Nephron (organoid): ENCODE data around the gene SPRED1.

Source experiments
- H3K27ac Mint-ChIP-seq, 3 experiments: 2 replicates each; pipeline ENCODE4 v1.8.0; 2020; ENCODE audit warnings: mixed read lengths in 3 of 3, mild to moderate bottlenecking in 2 of 3, moderate library complexity in 1 of 3
- H3K27me3 Mint-ChIP-seq: 2 replicates; pipeline ENCODE4 v1.8.0; 2021; ENCODE audit warnings: low read depth, mild to moderate bottlenecking, moderate library complexity, mixed read lengths
- H3K36me3 Mint-ChIP-seq: 2 replicates; pipeline ENCODE4 v1.8.0; 2020; ENCODE audit warnings: low read depth, mixed read lengths
- H3K4me1 Mint-ChIP-seq: 2 replicates; pipeline ENCODE4 v1.8.0; 2020; ENCODE audit warnings: mixed read lengths
- H3K4me3 Mint-ChIP-seq, 3 experiments: 2 replicates each; pipeline ENCODE4 v1.8.0; 2020; ENCODE audit warnings: mild to moderate bottlenecking in 3 of 3, mixed read lengths in 3 of 3, moderate library complexity in 2 of 3
- H3K9me3 Mint-ChIP-seq: 2 replicates; pipeline ENCODE4 v1.8.0; 2020; ENCODE audit warnings: mixed read lengths
- TF ChIP-seq, protein P1 (sequence below), 3 experiments: fragments of 200-600 bp; sonication (generic); IDR thresholded peaks; one replicate each; pipeline ENCODE4 v1.5.0; 2021; ENCODE audit warnings: antibody characterized with exemption in 3 of 3; ENCODE audit not compliant: unreplicated experiment in 3 of 3

Gene SPRED1

DNA sequence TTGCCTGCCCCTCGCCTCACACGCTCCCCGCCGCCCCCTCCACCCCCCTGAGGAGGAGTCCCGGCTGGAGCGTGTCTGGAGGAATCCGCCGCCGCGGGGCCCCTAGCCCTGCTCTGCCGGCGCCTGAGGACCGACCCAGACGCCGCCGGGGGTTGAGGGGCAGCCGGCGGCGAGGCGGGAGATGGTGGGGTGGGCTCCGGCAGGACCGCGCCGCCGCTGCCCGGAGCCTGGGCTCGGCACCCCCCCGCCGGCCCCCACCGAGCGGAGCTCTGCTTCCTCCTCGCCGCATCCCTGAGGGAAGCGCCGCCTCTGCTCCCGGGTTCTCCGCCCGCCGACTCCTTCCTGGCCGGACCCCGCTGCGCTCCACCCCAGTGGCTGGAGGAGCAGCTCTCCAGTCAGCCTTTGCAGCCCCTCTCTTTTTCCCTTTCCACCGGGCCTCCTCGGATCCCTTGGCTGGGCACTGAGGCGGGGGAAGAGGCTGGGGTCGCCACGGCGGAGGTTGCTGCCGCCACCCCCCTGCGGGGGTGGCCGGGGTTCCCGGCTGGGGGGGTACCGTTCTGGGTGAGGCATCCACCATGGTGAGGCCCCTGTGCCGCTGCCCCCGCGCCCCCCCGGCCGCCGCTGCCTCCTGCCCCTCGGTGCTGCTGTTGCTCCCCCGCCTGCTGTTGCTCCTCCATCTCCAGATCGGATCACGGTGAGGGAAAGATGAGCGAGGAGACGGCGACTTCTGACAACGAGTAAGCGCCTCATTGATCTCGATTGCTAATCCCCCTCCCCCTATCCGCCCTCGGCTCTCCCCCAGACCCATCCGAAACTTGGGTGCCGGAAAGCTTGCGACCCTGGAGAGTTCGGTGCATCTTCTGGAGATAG lies at the start of gene SPRED1:
TSS of gene SPRED1 (plus strand) at position 356 of the 870 bp plus-strand sequence. CDS start at position 706, 350 bp downstream.
- Mint-ChIP-seq H3K9me3 (no peaks in the 10 kb centered on the region), H3K4me1 (peaks cover 54% of the 10 kb centered on the region), H3K36me3 (no peaks in the 10 kb centered on the region), H3K27ac (peak within 1 kb of the TSS; percentile 97 to 99 (median 98)), H3K27me3 (peaks cover 8% of the 10 kb centered on the region), H3K4me3 (peak within 1 kb of the TSS; percentile 87 to 100 (median 99))
- TF ChIP-seq, protein P1, sequence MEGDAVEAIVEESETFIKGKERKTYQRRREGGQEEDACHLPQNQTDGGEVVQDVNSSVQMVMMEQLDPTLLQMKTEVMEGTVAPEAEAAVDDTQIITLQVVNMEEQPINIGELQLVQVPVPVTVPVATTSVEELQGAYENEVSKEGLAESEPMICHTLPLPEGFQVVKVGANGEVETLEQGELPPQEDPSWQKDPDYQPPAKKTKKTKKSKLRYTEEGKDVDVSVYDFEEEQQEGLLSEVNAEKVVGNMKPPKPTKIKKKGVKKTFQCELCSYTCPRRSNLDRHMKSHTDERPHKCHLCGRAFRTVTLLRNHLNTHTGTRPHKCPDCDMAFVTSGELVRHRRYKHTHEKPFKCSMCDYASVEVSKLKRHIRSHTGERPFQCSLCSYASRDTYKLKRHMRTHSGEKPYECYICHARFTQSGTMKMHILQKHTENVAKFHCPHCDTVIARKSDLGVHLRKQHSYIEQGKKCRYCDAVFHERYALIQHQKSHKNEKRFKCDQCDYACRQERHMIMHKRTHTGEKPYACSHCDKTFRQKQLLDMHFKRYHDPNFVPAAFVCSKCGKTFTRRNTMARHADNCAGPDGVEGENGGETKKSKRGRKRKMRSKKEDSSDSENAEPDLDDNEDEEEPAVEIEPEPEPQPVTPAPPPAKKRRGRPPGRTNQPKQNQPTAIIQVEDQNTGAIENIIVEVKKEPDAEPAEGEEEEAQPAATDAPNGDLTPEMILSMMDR (IDR thresholded peaks at IDR 0.05; ENCODE audit: unreplicated experiment in 3 of 3), result no peak

DNA sequence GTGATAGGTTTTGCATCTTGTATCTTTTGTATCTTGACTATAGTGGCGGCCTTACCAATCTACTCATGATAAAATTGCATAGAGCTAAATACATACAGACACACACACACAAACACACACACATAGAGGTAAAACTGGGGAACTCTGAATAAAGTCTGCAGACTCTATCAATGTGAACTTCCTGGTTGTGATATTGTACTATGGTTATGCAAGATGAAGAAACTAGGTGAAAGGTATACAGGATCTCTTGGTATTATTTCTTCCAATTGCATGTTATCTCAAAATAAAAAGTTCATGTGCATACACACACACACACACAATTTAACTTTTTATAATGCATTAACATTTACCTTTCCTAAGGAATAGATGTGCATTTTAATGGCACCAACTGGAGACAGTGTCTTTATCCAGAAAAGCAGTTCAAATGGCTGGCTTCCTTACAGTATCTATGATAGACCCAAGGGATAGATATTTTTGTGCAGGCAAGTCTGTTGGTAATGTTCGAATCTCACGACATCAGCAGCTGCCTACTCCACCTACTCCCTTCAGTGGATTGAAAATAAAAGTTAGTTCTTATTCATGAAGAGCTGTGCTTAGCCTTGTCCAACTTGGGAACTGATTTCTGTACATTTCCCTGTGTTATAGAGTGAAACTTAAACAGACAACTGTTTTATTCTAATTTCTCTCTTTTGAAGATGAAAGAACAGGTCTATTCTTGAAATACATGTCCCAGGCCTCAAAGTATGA lies 46.9 kb upstream of the SPRED1 start:
- Mint-ChIP-seq H3K4me1 (peaks cover 42% of the 10 kb centered on the region), H3K36me3 (no peaks in the 10 kb centered on the region), H3K27me3 (no peaks in the 10 kb centered on the region), H3K9me3 (peaks cover 2% of the 10 kb centered on the region), H3K27ac (no peak overlapping the region), H3K4me3 (no peak overlapping the region)
- TF ChIP-seq, protein P1 (IDR thresholded peaks at IDR 0.05; ENCODE audit: unreplicated experiment in 3 of 3), result no peak

DNA sequence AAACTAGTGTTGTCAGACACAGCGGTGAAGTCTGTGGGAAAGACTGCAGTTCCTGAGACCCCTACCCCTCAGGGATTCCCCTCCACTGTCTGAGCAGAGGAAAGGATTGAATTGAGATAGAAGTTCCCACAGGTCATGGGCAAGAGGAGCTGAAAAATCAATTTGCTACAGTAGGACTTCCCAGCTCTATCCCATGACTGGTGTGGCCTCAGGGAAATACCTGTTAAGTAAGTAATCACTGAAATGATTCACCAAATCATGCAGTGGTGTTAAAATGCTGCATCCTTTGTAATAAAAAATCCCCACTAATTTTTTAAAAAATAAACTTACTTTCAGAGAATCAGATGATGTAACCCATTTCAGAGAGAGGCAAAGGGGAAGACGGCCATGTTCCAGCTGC lies 45.0 kb upstream of the SPRED1 start:
- H3K27me3 Mint-ChIP-seq, result no peaks in the 10 kb centered on the region
- peaks cover 2% of the 10 kb centered on the region for H3K9me3 Mint-ChIP-seq
- H3K36me3 Mint-ChIP-seq, result no peaks in the 10 kb centered on the region
- H3K4me1 Mint-ChIP-seq, result peaks cover 29% of the 10 kb centered on the region
- H3K4me3 Mint-ChIP-seq, result no peak overlapping the region
- peak overlapping the region in 1 of 3 experiments; percentile 26 for H3K27ac Mint-ChIP-seq
- TF ChIP-seq, protein P1 (IDR thresholded peaks at IDR 0.05; ENCODE audit: unreplicated experiment in 3 of 3), result no peak

DNA sequence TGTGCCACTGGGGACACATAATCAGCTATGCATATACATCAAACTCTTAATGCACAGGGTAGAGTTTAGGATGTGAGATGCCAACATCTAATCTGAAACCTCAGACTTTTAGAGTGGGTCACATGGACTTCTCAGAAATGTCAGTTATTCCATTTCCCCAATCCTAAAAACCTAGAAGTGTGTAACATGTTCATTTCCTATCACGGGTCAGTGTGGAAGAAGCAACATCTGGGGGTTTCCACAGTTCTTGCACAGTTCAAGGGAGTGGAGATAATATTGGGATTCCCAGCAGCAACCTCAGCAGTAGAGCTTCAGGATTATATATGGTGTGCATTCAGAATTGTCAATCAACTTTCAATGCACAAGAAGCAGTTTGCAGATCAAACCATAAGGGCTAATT lies 44.4 kb upstream of the SPRED1 start:
- no peak overlapping the region for H3K27ac Mint-ChIP-seq
- TF ChIP-seq, protein P1 (IDR thresholded peaks at IDR 0.05; ENCODE audit: unreplicated experiment in 3 of 3), result no peak
- peaks cover 34% of the 10 kb centered on the region for H3K4me1 Mint-ChIP-seq
- no peaks in the 10 kb centered on the region for H3K36me3 Mint-ChIP-seq
- H3K4me3 Mint-ChIP-seq, result no peak overlapping the region
- H3K27me3 Mint-ChIP-seq, result no peaks in the 10 kb centered on the region
- H3K9me3 Mint-ChIP-seq, result peaks cover 2% of the 10 kb centered on the region

DNA sequence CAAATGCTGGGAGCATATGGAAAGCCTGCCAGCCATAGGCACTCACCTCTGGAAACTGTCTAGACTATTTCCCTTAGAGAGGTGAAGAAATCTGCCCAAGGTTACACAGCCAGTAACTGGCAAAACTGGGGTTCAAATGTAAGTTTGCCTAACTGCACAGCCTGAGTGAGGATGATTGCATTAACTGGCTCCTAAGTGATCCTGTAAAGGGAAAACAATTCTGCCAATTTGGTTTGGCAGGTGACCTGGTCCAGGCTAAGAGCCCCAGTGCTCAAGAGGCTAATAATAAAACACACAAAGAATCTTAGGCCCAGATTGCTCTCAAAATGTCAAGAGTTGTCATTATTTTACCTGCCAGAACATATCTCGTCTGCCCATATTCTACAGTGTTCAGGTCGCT lies 43.9 kb upstream of the SPRED1 start:
- Mint-ChIP-seq H3K27ac (no peak overlapping the region), H3K4me3 (no peak overlapping the region), H3K27me3 (no peaks in the 10 kb centered on the region), H3K9me3 (peaks cover under 1% of the 10 kb centered on the region), H3K4me1 (peaks cover 34% of the 10 kb centered on the region), H3K36me3 (no peaks in the 10 kb centered on the region)
- TF ChIP-seq, protein P1 (IDR thresholded peaks at IDR 0.05; ENCODE audit: unreplicated experiment in 3 of 3), result no peak
